ENCODE measurements around the gene YRDC. TPM values are rescaled to one million over a fixed set of nuclear protein-coding genes. Genes with fewer than 3 reads are reported as not detected.

Gene YRDC
- total RNA-seq, 1 donor from 2014 or later = 12.9 TPM

DNA sequence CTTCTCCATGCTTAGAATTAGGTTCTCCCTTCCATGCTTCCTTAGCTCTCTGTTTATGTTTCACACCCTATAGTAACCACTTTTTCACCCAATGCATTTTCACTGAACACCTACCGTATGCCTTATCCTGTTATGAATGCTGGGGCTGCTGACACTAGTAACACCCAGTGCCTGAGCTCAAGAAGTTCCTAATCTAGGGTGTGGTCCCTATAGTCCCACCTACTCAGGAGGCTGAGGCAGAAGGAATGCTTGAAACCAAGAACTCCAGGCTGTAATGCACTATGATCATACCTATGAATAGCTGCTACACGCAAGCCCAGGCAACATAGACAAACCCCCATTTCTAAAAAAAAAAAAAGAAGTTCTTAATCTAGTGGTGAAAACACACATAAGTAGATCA is 48.6 kb downstream of the YRDC start:
- Histone ChIP-seq H4K20me1 (ENCODE audit: low read depth) (peaks cover 32% of the 10 kb centered on the region), H3K9ac (no peak overlapping the region), H2AFZ (replicated peaks) (no peak overlapping the region), H3K79me2 (ENCODE audit: low read depth) (no peaks in the 10 kb centered on the region), H3K4me1 (peaks cover under 1% of the 10 kb centered on the region), H3K4me2 (no peak overlapping the region), H3K27me3 (peaks cover 100% of the 10 kb centered on the region), H3K9me3 (ENCODE audit: low read depth) (no peaks in the 10 kb centered on the region), H3F3A (ENCODE audit: low read depth) (peaks cover under 1% of the 10 kb centered on the region), H3K27ac (no peak overlapping the region), H3K4me3 (no peak overlapping the region), H3K36me3 (no peaks in the 10 kb centered on the region)
- H3K9me3 Mint-ChIP-seq = peaks cover 3% of the 10 kb centered on the region
- peaks cover 49% of the 10 kb centered on the region for H3K27me3 Mint-ChIP-seq (ENCODE audit: insufficient read depth, low read depth)
- no peak for DNase-seq (ENCODE audit: low spot score)
- H3K4me1 Mint-ChIP-seq = peaks cover 3% of the 10 kb centered on the region
- no peak overlapping the region for H3K4me3 Mint-ChIP-seq
- H3K27ac Mint-ChIP-seq = no peak overlapping the region
- no peaks in the 10 kb centered on the region for H3K36me3 Mint-ChIP-seq
- TF ChIP-seq CTCF (IDR thresholded peaks at IDR 0.05) (no peak), EZH2phosphoT487 (IDR thresholded peaks at IDR 0.05) (no peak), EZH2 (IDR thresholded peaks at IDR 0.05) (no peak)

DNA sequence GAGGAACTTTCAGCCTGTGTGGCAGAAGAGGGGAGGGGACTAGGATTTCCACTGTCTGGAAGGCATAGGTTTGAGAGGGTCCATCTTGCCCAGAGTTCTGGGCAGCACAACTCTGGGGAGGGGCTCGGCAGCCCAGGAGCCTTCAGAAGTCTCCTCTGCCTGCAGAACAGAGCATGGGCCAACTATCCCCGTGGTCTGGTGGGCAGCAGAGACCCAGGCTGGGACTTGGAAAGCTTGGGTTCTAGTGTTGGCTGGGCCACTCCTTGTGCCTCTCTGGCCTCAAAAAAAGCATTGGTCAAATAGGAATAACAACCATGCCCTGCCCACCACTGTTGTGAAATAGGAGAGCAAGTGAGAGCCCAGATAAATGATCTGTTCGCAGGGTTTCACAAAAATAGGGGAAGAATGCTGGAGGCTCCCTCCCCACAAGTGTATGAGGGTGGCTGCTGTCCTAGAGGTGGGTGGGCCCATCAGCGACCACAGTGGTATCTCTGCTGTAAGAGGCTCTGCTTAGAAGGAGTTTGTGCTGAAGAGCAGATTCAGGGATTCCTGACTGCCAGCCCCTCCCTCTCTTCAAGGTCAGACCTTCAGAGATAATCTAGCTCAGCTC is 52.0 kb downstream of the YRDC start:
- Histone ChIP-seq H3K27me3 (peaks cover 100% of the 10 kb centered on the region), H3K4me1 (no peaks in the 10 kb centered on the region), H3K36me3 (no peaks in the 10 kb centered on the region), H2AFZ (replicated peaks) (no peak overlapping the region), H3K9me3 (ENCODE audit: low read depth) (no peaks in the 10 kb centered on the region), H3K4me3 (no peak overlapping the region), H3K79me2 (ENCODE audit: low read depth) (no peaks in the 10 kb centered on the region), H4K20me1 (ENCODE audit: low read depth) (peaks cover 14% of the 10 kb centered on the region), H3K4me2 (no peak overlapping the region), H3K27ac (no peak overlapping the region), H3F3A (ENCODE audit: low read depth) (peaks cover 3% of the 10 kb centered on the region), H3K9ac (no peak overlapping the region)
- peaks cover 44% of the 10 kb centered on the region for H3K27me3 Mint-ChIP-seq (ENCODE audit: insufficient read depth, low read depth)
- TF ChIP-seq CTCF (IDR thresholded peaks at IDR 0.05) (no peak), EZH2 (IDR thresholded peaks at IDR 0.05) (no peak), EZH2phosphoT487 (IDR thresholded peaks at IDR 0.05) (no peak)
- peaks cover 5% of the 10 kb centered on the region for H3K4me1 Mint-ChIP-seq
- no peak overlapping the region for H3K27ac Mint-ChIP-seq
- peaks cover 2% of the 10 kb centered on the region for H3K9me3 Mint-ChIP-seq
- H3K36me3 Mint-ChIP-seq = peaks cover 1% of the 10 kb centered on the region
- DNase-seq (ENCODE audit: low spot score) = no peak
- H3K4me3 Mint-ChIP-seq = no peak overlapping the region

- TF ChIP-seq EZH2 (IDR thresholded peaks at IDR 0.05) (no peak), EZH2phosphoT487 (IDR thresholded peaks at IDR 0.05) (no peak), CTCF (IDR thresholded peaks at IDR 0.05) (no peak)
- Histone ChIP-seq H3K27me3 (peaks cover 100% of the 10 kb centered on the region), H3K36me3 (no peaks in the 10 kb centered on the region), H3F3A (ENCODE audit: low read depth) (peaks cover 3% of the 10 kb centered on the region), H4K20me1 (ENCODE audit: low read depth) (peaks cover 14% of the 10 kb centered on the region), H3K9me3 (ENCODE audit: low read depth) (no peaks in the 10 kb centered on the region), H2AFZ (replicated peaks) (no peak overlapping the region), H3K4me3 (no peak overlapping the region), H3K4me1 (no peaks in the 10 kb centered on the region), H3K9ac (no peak overlapping the region), H3K27ac (no peak overlapping the region), H3K79me2 (ENCODE audit: low read depth) (no peaks in the 10 kb centered on the region), H3K4me2 (no peak overlapping the region)
- peaks cover 1% of the 10 kb centered on the region for H3K36me3 Mint-ChIP-seq
- no peak for DNase-seq (ENCODE audit: low spot score)
- peaks cover 2% of the 10 kb centered on the region for H3K9me3 Mint-ChIP-seq
- no peak overlapping the region for H3K27ac Mint-ChIP-seq
- peaks cover 47% of the 10 kb centered on the region for H3K27me3 Mint-ChIP-seq (ENCODE audit: insufficient read depth, low read depth)
- H3K4me3 Mint-ChIP-seq = no peak overlapping the region
- peaks cover 5% of the 10 kb centered on the region for H3K4me1 Mint-ChIP-seq
These were observed 52.7 kb downstream of the YRDC start for GRCh38 chr1:37755290-37755689.
